ENCODE measurements around the gene AGPAT3. TPM values are rescaled to one million over a fixed set of nuclear protein-coding genes. Genes with fewer than 3 reads are reported as not detected.

The AGPAT3 gene
- total RNA-seq, 1 experiment from 2014 or later = 13.0 TPM

- Histone ChIP-seq H3K9ac (ENCODE audit: extremely low read depth, insufficient read length, low read length) (no peak overlapping the region), H4K91ac (ENCODE audit: insufficient read length, low read depth, low read length) (no peak overlapping the region), H3K18ac (ENCODE audit: insufficient read length, low read depth, low read length) (no peak overlapping the region), H2AFZ (ENCODE audit: low read length) (no peak overlapping the region), H2BK120ac (ENCODE audit: low read depth, low read length, poor library complexity, severe bottlenecking) (no peak overlapping the region), H3K27me3 (ENCODE audit: insufficient read depth, low read length) (no peaks in the 10 kb centered on the region), H2BK12ac (ENCODE audit: insufficient read length, low read depth, low read length) (no peak overlapping the region), H2BK20ac (ENCODE audit: low read depth, low read length, poor library complexity, severe bottlenecking) (no peak overlapping the region), H4K5ac (ENCODE audit: insufficient read length, low read depth, low read length) (no peak overlapping the region), H3K23ac (ENCODE audit: insufficient read length, low read depth, low read length) (no peak overlapping the region), H3K9me3 (ENCODE audit: control insufficient read depth, low read depth, low read length) (no peaks in the 10 kb centered on the region), H2BK5ac (ENCODE audit: insufficient read length, low read length) (no peak overlapping the region), H2AK5ac (ENCODE audit: insufficient read length, low read length) (no peak overlapping the region), H2BK15ac (ENCODE audit: low read depth, low read length) (no peak overlapping the region), H3K4me2 (ENCODE audit: insufficient read depth, insufficient read length, low read length) (no peak overlapping the region), H3K4me1 (ENCODE audit: insufficient read depth, low read length) (no peaks in the 10 kb centered on the region), H3K79me2 (ENCODE audit: insufficient read depth, low read length) (no peaks in the 10 kb centered on the region), H3K4ac (ENCODE audit: low read depth, low read length) (no peak overlapping the region), H3K27ac (ENCODE audit: insufficient read length, low read depth, low read length) (no peak overlapping the region), H3K79me1 (ENCODE audit: insufficient read depth, low read depth, low read length, poor library complexity, severe bottlenecking) (no peaks in the 10 kb centered on the region), H3T11ph (ENCODE audit: low read length) (no peak overlapping the region), H4K20me1 (ENCODE audit: control insufficient read depth, insufficient read depth, insufficient read length) (no peaks in the 10 kb centered on the region), H4K8ac (replicated peaks; ENCODE audit: insufficient read length, low read depth, low read length) (no peak overlapping the region), H3K56ac (ENCODE audit: insufficient read length, low read depth, low read length) (no peak overlapping the region), H3K23me2 (ENCODE audit: insufficient read length, low read depth, low read length, poor library complexity, severe bottlenecking) (no peaks in the 10 kb centered on the region), H3K14ac (ENCODE audit: insufficient read depth, low read length) (no peak overlapping the region)
- no peak for DNase-seq
- H3K27me3 Mint-ChIP-seq (ENCODE audit: low read depth) = no peaks in the 10 kb centered on the region; the same call in 1 of the 2 replicates
- H3K4me3 Mint-ChIP-seq = no peak overlapping the region
- no peaks in the 10 kb centered on the region for H3K4me1 Mint-ChIP-seq
- no peaks in the 10 kb centered on the region for H3K36me3 Mint-ChIP-seq (ENCODE audit: insufficient read depth in 1 of 3, low read depth in 3 of 3)
- H3K9me3 Mint-ChIP-seq = no peaks in the 10 kb centered on the region
- TF ChIP-seq, protein P1, sequence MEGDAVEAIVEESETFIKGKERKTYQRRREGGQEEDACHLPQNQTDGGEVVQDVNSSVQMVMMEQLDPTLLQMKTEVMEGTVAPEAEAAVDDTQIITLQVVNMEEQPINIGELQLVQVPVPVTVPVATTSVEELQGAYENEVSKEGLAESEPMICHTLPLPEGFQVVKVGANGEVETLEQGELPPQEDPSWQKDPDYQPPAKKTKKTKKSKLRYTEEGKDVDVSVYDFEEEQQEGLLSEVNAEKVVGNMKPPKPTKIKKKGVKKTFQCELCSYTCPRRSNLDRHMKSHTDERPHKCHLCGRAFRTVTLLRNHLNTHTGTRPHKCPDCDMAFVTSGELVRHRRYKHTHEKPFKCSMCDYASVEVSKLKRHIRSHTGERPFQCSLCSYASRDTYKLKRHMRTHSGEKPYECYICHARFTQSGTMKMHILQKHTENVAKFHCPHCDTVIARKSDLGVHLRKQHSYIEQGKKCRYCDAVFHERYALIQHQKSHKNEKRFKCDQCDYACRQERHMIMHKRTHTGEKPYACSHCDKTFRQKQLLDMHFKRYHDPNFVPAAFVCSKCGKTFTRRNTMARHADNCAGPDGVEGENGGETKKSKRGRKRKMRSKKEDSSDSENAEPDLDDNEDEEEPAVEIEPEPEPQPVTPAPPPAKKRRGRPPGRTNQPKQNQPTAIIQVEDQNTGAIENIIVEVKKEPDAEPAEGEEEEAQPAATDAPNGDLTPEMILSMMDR (conservative IDR thresholded peaks at IDR 0.05) = no peak
- no CpG with 5 or more reads among the region's 11 CpGs for WGBS (ENCODE audit: extremely low coverage, insufficient read length, low lambda C conversion rate)
- peak overlapping the region in 1 of 3 experiments; percentile 48; a peak in 1 of 7 replicates for H3K27ac Mint-ChIP-seq
These were observed 127.1 kb downstream of the AGPAT3 start for GRCh38 chr21:43992121-43992520.
